OCI-LY7 (cell line): ENCODE measurements around the gene FKBP1A. TPM values are rescaled to one million over a fixed set of nuclear protein-coding genes. Genes with fewer than 3 reads are reported as not detected.

Source experiments
- BruUV-seq: library from RNA; stranded (reverse); fragments of 400-500 nt; replicated peaks from 2 replicates; lab custom pipeline; 2021; lab: Mats Ljungman, UMichigan
- CTCF ChIA-PET: fragments of 300-600 bp; sonication (Branson Sonifier 250); formaldehyde crosslinking; loops from one replicate; lab custom pipeline; 2022; ENCODE audit warnings: antibody characterized with exemption; ENCODE audit not compliant: unreplicated experiment; lab: Charles Lee
- POLR2A ChIA-PET: fragments of 300-600 bp; sonication (Branson Sonifier 250); formaldehyde crosslinking; loops from one replicate; lab custom pipeline; 2022; ENCODE audit warnings: antibody characterized with exemption; lab: Charles Lee
- DNase-seq: peaks from one replicate; pipeline ENCODE4 v3.0.0-alpha.2; 2015; ENCODE audit warnings: low spot score
- H2AFZ ChIP-seq: fragments of 200-600 bp; sonication (generic), shearing (Covaris generic); 2 replicates; pipeline ENCODE4 v1.6.1; 2014; ENCODE audit warnings: mild to moderate bottlenecking, antibody characterized with exemption, low read length, moderate library complexity
- H3K27ac ChIP-seq: fragments of 200-600 bp; sonication (generic); 2 replicates; pipeline ENCODE4 v1.5.1; 2014; ENCODE audit warnings: mixed run types, low read depth, mild to moderate bottlenecking, moderate library complexity, low read length, inconsistent platforms; ENCODE audit not compliant: poor library complexity, severe bottlenecking
- H3K36me3 ChIP-seq: fragments of 200-600 bp; sonication (generic); 2 replicates; pipeline ENCODE4 v1.6.1; 2014; ENCODE audit warnings: mild to moderate bottlenecking, antibody characterized with exemption, low read length, moderate library complexity, mixed read lengths; ENCODE audit not compliant: insufficient read depth
- H3K4me1 ChIP-seq: fragments of 200-600 bp; sonication (generic); 2 replicates; pipeline ENCODE4 v1.5.1; 2014; ENCODE audit warnings: mild to moderate bottlenecking, low read length; ENCODE audit not compliant: insufficient read depth, poor library complexity, severe bottlenecking
- H3K4me2 ChIP-seq: fragments of 200-600 bp; sonication (generic); 2 replicates; pipeline ENCODE4 v1.6.1; 2014; ENCODE audit warnings: mild to moderate bottlenecking, low read length
- H3K4me3 ChIP-seq: fragments of 200-600 bp; sonication (generic); 2 replicates; pipeline ENCODE4 v1.5.1; 2014; ENCODE audit warnings: mild to moderate bottlenecking, low read depth, low read length; ENCODE audit not compliant: poor library complexity, severe bottlenecking
- H3K79me2 ChIP-seq: fragments of 200-600 bp; sonication (generic); 2 replicates; pipeline ENCODE4 v1.6.1; 2016; ENCODE audit warnings: low read depth, mild to moderate bottlenecking, low read length, moderate library complexity, mixed read lengths; ENCODE audit not compliant: insufficient read depth
- H3K9me2 ChIP-seq: fragments of 200-600 bp; sonication (generic); 2 replicates; pipeline ENCODE4 v1.6.1; 2016; ENCODE audit warnings: mild to moderate bottlenecking, low read length, mixed read lengths; ENCODE audit not compliant: insufficient read depth
- H3K9me3 ChIP-seq: fragments of 200-600 bp; sonication (generic); 2 replicates; pipeline ENCODE4 v1.6.1; 2014; ENCODE audit warnings: mild to moderate bottlenecking, mixed run types, low read length, mixed read lengths
- H4K20me1 ChIP-seq: fragments of 200-600 bp; sonication (generic); 2 replicates; pipeline ENCODE4 v1.6.1; 2014; ENCODE audit warnings: mild to moderate bottlenecking, antibody characterized with exemption, low read length, moderate library complexity, mixed read lengths; ENCODE audit not compliant: insufficient read depth
- CTCF ChIP-seq: fragments of 200-600 bp; sonication (generic); conservative IDR thresholded peaks from 2 replicates; pipeline ENCODE4 v1.5.1; 2014; ENCODE audit warnings: mild to moderate bottlenecking, antibody characterized with exemption, low read length, moderate library complexity, mixed read lengths
- EZH2phosphoT487 ChIP-seq: fragments of 200-600 bp; sonication (generic); IDR thresholded peaks from 2 replicates; pipeline ENCODE4 v1.6.1; 2018; ENCODE audit warnings: low read depth, borderline replicate concordance, mild to moderate bottlenecking, mixed run types, antibody characterized with exemption, low read length, moderate library complexity, mixed read lengths
- intact Hi-C: fragments of 100-400 bp; cut with micrococcal nuclease; formaldehyde crosslinking; loops from one replicate; pipeline ENCODE4 v1.10.0; 2022; ENCODE audit not compliant: unreplicated experiment
- total RNA-seq, 2 experiments: library from RNA; depleted of rRNA in 1 of 2; stranded (reverse); fragments of >200 nt in 1 of 2; shearing (Covaris generic) in 1 of 2; gene quantifications; 2 replicates each; pipeline ENCODE4 v1.2.3, GENCODE V29; 2014 to 2022

The FKBP1A gene
- total RNA-seq, 2 experiments from 2014 or later, result 99.0 to 218 TPM

- Histone ChIP-seq H3K4me2 (peak overlapping the region; percentile 41; the same call in 1 of the 2 replicates), H3K36me3 (no peaks in the 10 kb centered on the region), H3K9me3 (no peaks in the 10 kb centered on the region), H3K79me2 (peaks cover under 1% of the 10 kb centered on the region; the same call in 1 of the 2 replicates), H3K4me3 (no peak overlapping the region), H3K9me2 (no peaks in the 10 kb centered on the region), H3K27ac (peak overlapping the region; percentile 60), H2AFZ (no peak overlapping the region), H3K4me1 (peaks cover 31% of the 10 kb centered on the region), H4K20me1 (no peaks in the 10 kb centered on the region)
- intact Hi-C loops, result loop anchor here (1.0 to 2.0 kb wide), 5 partner anchors 40 to 279 kb away; partner anchors contain the start of genes NSFL1C and PSMF1
- ChIA-PET CTCF (interaction anchor here (1.1 kb wide), 1 partner anchor 41 kb away, joined by 4 read pairs; no protein-coding TSS in a partner anchor), POLR2A (no interaction called here)
- no TSS peak for BruUV-seq
- TF ChIP-seq CTCF (peak; percentile 54), EZH2phosphoT487 (no peak)
- DNase-seq, result no peak
Observed at GRCh38 chr20:1397710-1398109, 4.9 kb upstream of the FKBP1A start.

GRCh38 chr20:1396702-1397101 is 3.8 kb upstream of the FKBP1A start:
- Histone ChIP-seq H3K9me3 (no peaks in the 10 kb centered on the region), H4K20me1 (peaks cover 6% of the 10 kb centered on the region; the same call in 1 of the 2 replicates), H2AFZ (no peak overlapping the region), H3K9me2 (no peaks in the 10 kb centered on the region), H3K4me2 (no peak overlapping the region), H3K4me3 (no peak overlapping the region), H3K79me2 (peaks cover 11% of the 10 kb centered on the region), H3K36me3 (no peaks in the 10 kb centered on the region), H3K4me1 (peaks cover 31% of the 10 kb centered on the region), H3K27ac (no peak overlapping the region)
- ChIA-PET POLR2A (no interaction called here), CTCF (no interaction called here)
- BruUV-seq, result no TSS peak
- intact Hi-C loops, result no loop called here
- no peak for TF ChIP-seq CTCF
- TF ChIP-seq EZH2phosphoT487, result no peak
- no peak for DNase-seq

- Histone ChIP-seq H2AFZ (no peak overlapping the region), H4K20me1 (peaks cover 10% of the 10 kb centered on the region), H3K4me1 (peaks cover 35% of the 10 kb centered on the region), H3K27ac (no peak overlapping the region), H3K9me2 (no peaks in the 10 kb centered on the region), H3K9me3 (no peaks in the 10 kb centered on the region), H3K4me3 (no peak overlapping the region), H3K79me2 (peaks cover 15% of the 10 kb centered on the region), H3K36me3 (0 out of 2 replicates have a peak, but pooled peaks cover 2% of the 10 kb centered on the region), H3K4me2 (no peak overlapping the region)
- intact Hi-C loops, result no loop called here
- TF ChIP-seq EZH2phosphoT487 (no peak), CTCF (no peak)
- DNase-seq, result no peak
- POLR2A ChIA-PET, result no interaction called here
- CTCF ChIA-PET, result no interaction called here
- no TSS peak for BruUV-seq
Observed at GRCh38 chr20:1396264-1396663, 3.4 kb upstream of the FKBP1A start.
